Left lung (tissue), 10 donors: ENCODE results near the gene SHLD1. TPM values are rescaled to one million over a fixed set of nuclear protein-coding genes. Genes with fewer than 3 reads are reported as not detected.
"Not testable (repeated sequence)": the region's sequence is repeated elsewhere in the genome, so short reads cannot be mapped to it uniquely, and the experiment has no call there.

Source experiments
- ATAC-seq: fragments of 200-7000 bp; cut with Tn5 transposase; one replicate; pipeline ENCODE4 v1.9.1; 2020; ENCODE audit warnings: moderate library complexity
- DNase-seq, 4 donors: peaks; one replicate each; pipeline ENCODE4 v3.0.0-alpha.2; 2013 to 2020
- H3K27ac ChIP-seq, 2 donors: fragments of 200-600 bp; sonication (generic) in 1 of 2; one replicate each; pipeline versions ENCODE4 v1.5.0 to v1.8.0; 2020 to 2021
- H3K27me3 ChIP-seq, 2 donors: fragments of 200-600 bp; sonication (generic) in 1 of 2; one replicate each; pipeline versions ENCODE4 v1.5.0 to v1.8.0; 2020 to 2021
- H3K36me3 ChIP-seq, 2 donors: fragments of 200-600 bp; sonication (generic) in 1 of 2; one replicate each; pipeline versions ENCODE4 v1.5.0 to v1.8.0; 2020 to 2021
- H3K4me1 ChIP-seq, 2 donors: fragments of 200-600 bp; one replicate each; pipeline ENCODE4 v1.8.0; 2021
- H3K4me3 ChIP-seq, 2 donors: fragments of 200-600 bp; sonication (generic) in 1 of 2; one replicate each; pipeline versions ENCODE4 v1.5.0 to v1.8.0; 2020 to 2021; ENCODE audit warnings: mild to moderate bottlenecking in 1 of 2
- H3K9me3 ChIP-seq, 2 donors: fragments of 200-600 bp; sonication (generic) in 1 of 2; one replicate each; pipeline versions ENCODE4 v1.5.0 to v1.8.0; 2020 to 2021
- intact Hi-C, 2 donors: fragments of 100-400 bp; cut with DNase I; formaldehyde crosslinking; loops; one replicate each; pipeline versions ENCODE4 v1.11.2 to v1.14.2; 2022
- polyA plus RNA-seq, 6 donors: library from polyadenylated mRNA; unstranded; fragments of 120-200 nt; gene quantifications; one replicate each; pipeline ENCODE4 v1.2.1, GENCODE V29; 2013; ENCODE audit not compliant: insufficient read length in 6 of 6
- total RNA-seq, 2 donors: library from RNA; stranded (reverse); fragmentation: NEBNext Ultra II Directional; extraction: Animal tissue kit (Norgen Biotek cat#: 25700); gene quantifications; one replicate each; pipeline ENCODE4 v1.2.1, GENCODE V29; 2021
- TF ChIP-seq, protein P1 (sequence below), 2 donors: fragments of 200-600 bp; sonication (generic) in 1 of 2; IDR thresholded peaks; one replicate each; pipeline versions ENCODE4 v1.5.0 to v1.8.0; 2021; ENCODE audit warnings: antibody characterized with exemption in 2 of 2
- donor health status: DM: no; HTN: yes; CAD: no.
- donor health status: DM: no; HTN: no; CAD: no.

Gene SHLD1
- total and polyA plus RNA-seq, 8 donors, result 5.4 to 8.9 (median 7.7) TPM

DNA sequence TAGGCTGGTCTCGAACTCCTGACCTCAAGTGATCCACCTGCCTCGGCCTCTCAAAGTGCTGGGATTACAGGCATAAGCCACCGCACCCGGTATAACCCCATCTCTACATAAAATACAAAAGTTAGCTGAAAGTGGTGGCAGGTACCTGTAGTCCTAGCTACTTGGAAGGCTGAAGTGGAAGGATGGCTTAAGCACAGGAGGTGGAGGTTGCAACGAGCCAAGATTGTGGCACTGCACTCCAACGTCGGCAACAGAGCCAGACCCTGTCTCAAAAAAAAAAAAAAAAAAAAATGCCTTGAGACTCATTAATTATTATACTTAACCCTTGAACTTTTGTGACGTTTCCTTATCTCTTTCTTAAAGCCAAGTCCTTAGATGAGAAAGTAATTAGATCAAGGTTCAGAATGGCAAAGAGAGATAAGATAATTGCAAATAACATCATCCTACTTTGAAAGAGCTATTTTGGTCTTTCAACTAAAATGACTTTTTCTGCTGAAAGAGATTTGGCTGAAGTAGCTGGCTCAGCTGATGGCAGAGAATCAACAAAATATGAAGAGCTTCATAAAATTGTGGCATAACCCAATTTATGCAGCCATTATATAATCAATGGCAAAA, 4.7 kb upstream of the SHLD1 start:
- Histone ChIP-seq H3K4me1 (peaks cover 0 to 5% of the 10 kb centered on the region in 2 donors), H3K27me3 (no peaks in the 10 kb centered on the region), H3K4me3 (no peak overlapping the region), H3K9me3 (no peaks in the 10 kb centered on the region), H3K27ac (no peak overlapping the region), H3K36me3 (no peaks in the 10 kb centered on the region)
- no peak for ATAC-seq
- TF ChIP-seq, protein P1, sequence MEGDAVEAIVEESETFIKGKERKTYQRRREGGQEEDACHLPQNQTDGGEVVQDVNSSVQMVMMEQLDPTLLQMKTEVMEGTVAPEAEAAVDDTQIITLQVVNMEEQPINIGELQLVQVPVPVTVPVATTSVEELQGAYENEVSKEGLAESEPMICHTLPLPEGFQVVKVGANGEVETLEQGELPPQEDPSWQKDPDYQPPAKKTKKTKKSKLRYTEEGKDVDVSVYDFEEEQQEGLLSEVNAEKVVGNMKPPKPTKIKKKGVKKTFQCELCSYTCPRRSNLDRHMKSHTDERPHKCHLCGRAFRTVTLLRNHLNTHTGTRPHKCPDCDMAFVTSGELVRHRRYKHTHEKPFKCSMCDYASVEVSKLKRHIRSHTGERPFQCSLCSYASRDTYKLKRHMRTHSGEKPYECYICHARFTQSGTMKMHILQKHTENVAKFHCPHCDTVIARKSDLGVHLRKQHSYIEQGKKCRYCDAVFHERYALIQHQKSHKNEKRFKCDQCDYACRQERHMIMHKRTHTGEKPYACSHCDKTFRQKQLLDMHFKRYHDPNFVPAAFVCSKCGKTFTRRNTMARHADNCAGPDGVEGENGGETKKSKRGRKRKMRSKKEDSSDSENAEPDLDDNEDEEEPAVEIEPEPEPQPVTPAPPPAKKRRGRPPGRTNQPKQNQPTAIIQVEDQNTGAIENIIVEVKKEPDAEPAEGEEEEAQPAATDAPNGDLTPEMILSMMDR (IDR thresholded peaks at IDR 0.05), result no peak
- intact Hi-C loops, result no loop called here
- DNase-seq, result no peak

DNA sequence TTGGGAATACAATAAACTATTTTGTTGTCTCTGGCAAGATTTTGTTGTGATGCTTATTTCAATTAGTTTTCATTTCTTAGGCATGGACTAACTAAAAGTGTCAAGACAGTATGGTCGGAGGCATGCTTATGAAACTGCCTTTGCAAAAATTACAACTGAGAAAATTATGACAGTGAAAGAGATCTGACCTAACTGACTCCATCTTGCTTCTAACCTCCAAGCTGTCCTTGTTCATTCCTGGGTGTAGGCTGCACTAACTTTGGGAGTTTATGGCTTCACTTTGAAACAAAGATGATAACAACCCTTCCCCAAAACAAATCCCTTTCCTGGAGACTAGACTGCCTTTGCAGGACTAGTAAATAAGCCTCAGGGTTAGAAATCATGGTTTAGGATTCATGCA, 4.1 kb upstream of the SHLD1 start:
- no peaks in the 10 kb centered on the region for H3K27me3 ChIP-seq
- peaks cover 0 to 8% of the 10 kb centered on the region in 2 donors for H3K4me1 ChIP-seq
- DNase-seq, result no peak
- H3K4me3 ChIP-seq, result no peak overlapping the region
- no peak overlapping the region for H3K27ac ChIP-seq
- no peaks in the 10 kb centered on the region for H3K9me3 ChIP-seq
- no peak for ATAC-seq
- H3K36me3 ChIP-seq, result no peaks in the 10 kb centered on the region
- TF ChIP-seq, protein P1 (IDR thresholded peaks at IDR 0.05), result no peak
- intact Hi-C loops, result no loop called here

- H3K4me1 ChIP-seq, result peaks cover 0 to 17% of the 10 kb centered on the region in 2 donors
- ATAC-seq (no peak), DNase-seq (no peak)
- H3K4me3 ChIP-seq, result no peak overlapping the region
- H3K36me3 ChIP-seq, result no peaks in the 10 kb centered on the region
- TF ChIP-seq, protein P1 (IDR thresholded peaks at IDR 0.05), result no peak
- no peaks in the 10 kb centered on the region for H3K27me3 ChIP-seq
- intact Hi-C loops, result no loop called here
- H3K9me3 ChIP-seq, result no peaks in the 10 kb centered on the region
- H3K27ac ChIP-seq, result no peak overlapping the region
Measured at GRCh38 chr20:5748246-5748645, 2.0 kb upstream of the SHLD1 start.

DNA sequence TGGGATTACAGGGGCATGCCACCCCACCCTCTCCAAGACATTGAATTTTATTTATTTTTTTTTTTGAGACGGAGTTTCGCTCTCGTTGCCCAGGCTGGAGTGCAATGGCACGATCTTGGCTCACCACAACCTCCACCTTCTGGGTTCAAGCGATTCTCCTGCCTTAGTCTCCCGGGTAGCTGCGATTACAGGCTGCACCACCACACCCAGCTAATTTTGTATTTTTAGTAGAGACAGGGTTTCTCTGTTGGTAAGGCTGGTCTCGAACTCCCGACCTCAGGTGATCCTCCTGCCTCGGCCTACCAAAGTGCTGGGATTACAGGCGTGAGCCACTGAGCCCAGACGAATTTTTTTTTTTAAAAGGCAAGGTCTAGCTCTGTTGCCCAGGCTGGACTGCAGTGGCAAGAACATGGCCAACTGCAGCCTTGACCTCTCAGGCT, 669 bp upstream of the SHLD1 start:
- H3K9me3 ChIP-seq, ATAC-seq, H3K27me3 ChIP-seq, H3K36me3 ChIP-seq, intact Hi-C loops, H3K4me3 ChIP-seq, DNase-seq: not testable (repeated sequence)
- peak overlapping the region; percentile 83 to 86 for H3K27ac ChIP-seq
- peaks cover 0 to 17% of the 10 kb centered on the region in 2 donors for H3K4me1 ChIP-seq

DNA sequence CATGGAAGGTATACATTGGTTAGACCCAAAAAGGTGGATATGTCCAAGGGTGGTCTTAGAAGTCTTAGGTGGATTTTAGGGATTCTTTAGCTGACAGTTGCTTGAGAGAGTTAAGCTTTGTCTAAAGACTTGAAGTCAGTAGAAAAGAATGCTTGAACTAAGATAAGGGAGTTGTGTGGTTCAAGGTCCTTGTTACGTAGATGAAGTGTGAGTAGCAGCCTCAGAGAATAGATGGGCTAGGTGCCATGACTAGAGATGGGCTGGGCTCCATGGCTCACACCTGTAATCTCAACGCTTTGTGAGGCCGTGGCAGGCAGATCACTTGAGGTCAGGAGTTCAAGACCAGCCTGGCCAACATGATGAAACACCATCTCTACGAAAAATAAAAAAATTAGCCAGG, 1.7 kb downstream of the SHLD1 start:
- H3K4me1 ChIP-seq, result peaks cover 0 to 17% of the 10 kb centered on the region in 2 donors
- no peak overlapping the region for H3K27ac ChIP-seq
- H3K4me3 ChIP-seq, result no peak overlapping the region
- DNase-seq (no peak), ATAC-seq (no peak)
- TF ChIP-seq, protein P1 (IDR thresholded peaks at IDR 0.05), result no peak
- H3K9me3 ChIP-seq, result no peaks in the 10 kb centered on the region
- no peaks in the 10 kb centered on the region for H3K27me3 ChIP-seq
- H3K36me3 ChIP-seq, result no peaks in the 10 kb centered on the region
- intact Hi-C loops, result no loop called here

- ATAC-seq, result no peak
- Histone ChIP-seq H3K4me3 (no peak overlapping the region), H3K4me1 (peaks cover 0 to 17% of the 10 kb centered on the region in 2 donors), H3K36me3 (no peaks in the 10 kb centered on the region), H3K9me3 (no peaks in the 10 kb centered on the region), H3K27me3 (no peaks in the 10 kb centered on the region), H3K27ac (no peak overlapping the region)
- TF ChIP-seq, protein P1 (IDR thresholded peaks at IDR 0.05), result no peak
- intact Hi-C loops, result no loop called here
- no peak for DNase-seq
Measured at GRCh38 chr20:5753814-5754213, 3.6 kb downstream of the SHLD1 start.
